T-helper 1 cell (primary cell): ENCODE measurements around the gene KLC3.

Experiments used
- DNase-seq, 5 donors: peaks; one replicate each; pipeline ENCODE4 v3.0.0-alpha.2; 2012 to 2020

KLC3 gene

DNA sequence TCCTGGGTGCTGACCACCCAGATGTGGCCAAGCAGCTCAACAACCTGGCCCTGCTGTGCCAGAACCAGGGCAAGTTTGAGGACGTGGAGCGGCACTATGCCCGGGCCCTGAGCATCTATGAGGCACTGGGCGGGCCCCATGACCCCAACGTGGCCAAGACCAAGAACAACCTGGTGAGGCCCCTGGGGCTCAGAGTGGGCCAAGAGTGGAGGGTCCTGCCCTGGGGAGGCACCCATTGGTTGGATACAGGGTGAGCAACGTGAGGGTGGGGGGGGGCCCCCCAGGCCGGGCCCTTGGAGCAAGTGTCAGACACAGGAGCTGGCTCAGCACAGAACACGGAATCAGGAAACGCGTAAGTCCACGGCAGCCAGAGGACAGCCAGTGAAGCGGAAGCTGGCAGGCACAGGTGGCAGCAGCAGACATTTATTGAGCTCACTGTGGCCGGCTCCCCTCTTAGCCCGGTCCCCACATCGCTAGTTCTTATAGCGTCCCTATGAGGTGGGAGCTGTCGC is 8.9 kb downstream of the KLC3 start:
- DNase-seq = no peak

- DNase-seq = no peak
Observed at GRCh38 chr19:45350477-45351058, 10.0 kb downstream of the KLC3 start.

DNA sequence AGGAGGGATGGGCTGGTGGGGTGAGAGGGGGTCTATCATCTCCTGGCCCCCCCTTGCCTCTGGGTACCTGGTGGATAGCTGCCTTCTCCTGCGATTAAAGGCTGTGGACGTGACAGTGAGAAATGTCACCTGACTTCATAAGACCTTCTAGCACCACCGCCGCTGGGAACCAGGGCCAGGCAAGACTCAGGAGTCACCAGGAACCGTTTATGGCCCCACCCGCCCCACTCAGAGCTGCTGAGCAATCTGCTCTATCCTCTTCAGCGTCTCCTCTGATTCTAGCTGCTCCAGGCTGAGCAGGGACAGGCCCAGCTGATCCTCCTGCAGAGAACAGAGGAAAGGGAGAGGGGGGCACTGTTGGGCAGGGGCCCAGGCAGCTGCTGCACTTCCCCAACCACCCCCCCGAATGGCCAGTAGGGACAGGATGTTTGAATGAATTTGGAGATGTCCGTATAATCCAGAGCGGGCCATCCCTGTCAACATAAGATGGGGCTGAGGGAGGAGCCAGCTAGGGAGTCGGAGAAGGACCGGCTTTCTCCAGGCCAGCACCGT is 10.9 kb downstream of the KLC3 start:
- no peak for DNase-seq

GRCh38 chr19:45352062-45352461 is 11.5 kb downstream of the KLC3 start:
- DNase-seq = no peak

- DNase-seq = no peak
Observed at GRCh38 chr19:45352471-45352870, 11.9 kb downstream of the KLC3 start.

DNA sequence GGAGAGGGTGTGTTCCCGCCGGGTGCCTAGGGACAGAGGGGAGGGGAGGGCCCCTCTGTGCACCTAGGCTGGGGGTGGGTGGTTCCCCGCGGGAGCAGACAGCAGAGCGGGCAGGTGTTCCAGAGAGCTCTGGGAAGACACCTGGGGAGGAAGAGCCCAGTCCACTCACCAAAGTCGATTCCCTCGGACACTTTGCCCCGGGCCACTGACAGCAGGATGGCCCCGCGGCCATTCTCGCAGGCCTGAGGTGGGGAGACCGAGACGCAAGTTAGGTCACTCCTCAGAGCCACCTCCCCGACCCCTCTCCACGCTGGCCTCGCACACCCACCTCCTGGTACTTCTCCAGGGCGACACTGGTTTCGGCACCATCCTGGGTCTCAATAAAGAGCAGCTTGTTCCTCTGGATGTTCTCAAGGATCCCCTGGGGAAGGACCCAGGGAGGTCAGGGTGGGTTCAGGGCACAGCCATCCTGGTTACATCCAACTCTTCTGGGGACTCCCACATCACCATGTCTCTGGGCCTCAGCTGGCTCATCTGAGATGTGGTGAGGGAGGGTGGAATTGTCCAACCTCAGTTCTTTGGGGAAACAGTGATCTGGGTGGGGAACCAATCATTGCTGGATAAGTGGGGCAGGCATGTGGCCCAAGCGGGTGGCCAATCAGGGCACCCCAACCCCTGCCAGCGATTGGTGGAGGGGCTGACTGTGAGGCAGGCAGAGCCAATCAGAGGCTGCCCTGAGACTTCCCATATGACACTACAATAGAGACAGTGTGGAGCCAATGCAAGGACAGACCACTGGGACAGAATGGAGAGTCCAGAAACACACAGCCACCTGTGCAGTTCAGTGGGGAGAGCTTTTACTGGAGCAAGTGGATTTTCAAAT is 12.6 kb downstream of the KLC3 start:
- DNase-seq = no peak

GRCh38 chr19:45354241-45354842 is 13.8 kb downstream of the KLC3 start:
- no peak for DNase-seq

GRCh38 chr19:45355402-45355801 is 14.9 kb downstream of the KLC3 start:
- no peak for DNase-seq

GRCh38 chr19:45355910-45356309 is 15.4 kb downstream of the KLC3 start:
- DNase-seq = no peak

DNA sequence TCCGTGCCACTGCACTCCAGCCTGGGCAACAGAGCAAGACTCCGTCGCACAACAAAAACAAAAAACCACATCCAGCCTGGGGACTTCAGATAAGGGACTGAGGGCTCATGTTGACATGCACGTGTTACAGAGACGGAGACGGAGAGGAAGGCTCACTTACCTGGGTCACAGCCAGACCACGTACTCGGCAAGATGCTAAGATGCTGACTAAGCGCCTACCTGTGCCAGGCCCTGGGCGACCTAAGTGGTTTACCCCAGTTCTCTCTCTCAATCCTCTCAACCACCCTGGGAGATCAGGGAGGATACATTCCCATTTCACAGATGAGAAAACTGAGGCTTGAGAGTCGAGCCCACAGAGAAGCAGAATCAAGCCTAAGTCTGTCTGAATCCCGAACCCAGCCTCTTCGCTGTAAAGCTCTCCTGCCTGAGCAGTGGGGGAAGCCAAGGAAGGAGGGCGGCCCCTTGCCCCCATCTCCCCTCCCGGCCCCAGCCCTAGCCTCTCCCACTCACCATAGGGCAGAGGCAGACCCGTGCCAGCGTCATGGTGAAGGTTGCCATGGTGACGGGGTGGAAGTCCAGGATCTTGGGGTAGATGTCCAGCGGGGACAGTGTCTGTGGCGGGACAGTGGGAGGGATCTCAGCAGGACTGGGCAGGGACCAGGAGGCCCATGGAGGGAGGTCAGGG is 16.4 kb downstream of the KLC3 start:
- DNase-seq = no peak

- DNase-seq = no peak
Observed at GRCh38 chr19:45357445-45357783, 16.9 kb downstream of the KLC3 start.

DNA sequence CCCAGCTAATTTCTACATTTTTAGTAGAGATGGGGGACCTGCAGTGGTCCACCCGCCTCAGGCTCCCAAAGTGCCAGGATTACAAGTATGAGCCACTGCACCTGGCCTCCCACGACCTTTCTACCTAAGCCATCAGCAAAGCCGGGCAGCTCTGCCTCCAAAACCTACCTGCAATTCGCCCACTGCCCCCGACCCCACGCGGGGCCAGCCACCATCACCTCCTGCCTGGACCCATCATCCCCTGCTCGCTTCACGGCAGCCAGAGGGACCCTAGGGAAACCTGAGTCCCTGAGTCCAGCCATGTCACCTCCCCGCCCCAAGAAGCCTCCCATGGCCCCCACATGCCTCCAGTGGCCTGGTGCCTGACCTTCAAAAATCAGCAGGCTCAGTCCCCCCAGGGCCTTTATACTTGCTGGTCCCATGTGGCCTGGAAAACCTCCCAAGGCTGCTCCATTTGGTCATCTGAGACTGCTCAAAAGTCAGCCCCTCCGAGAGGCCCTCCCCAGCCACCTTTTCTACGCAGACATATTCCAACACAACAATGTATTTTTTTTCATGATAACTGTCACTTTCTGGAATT is 17.8 kb downstream of the KLC3 start:
- DNase-seq = no peak

- DNase-seq = no peak
Observed at GRCh38 chr19:45361608-45362007, 21.1 kb downstream of the KLC3 start.

DNA sequence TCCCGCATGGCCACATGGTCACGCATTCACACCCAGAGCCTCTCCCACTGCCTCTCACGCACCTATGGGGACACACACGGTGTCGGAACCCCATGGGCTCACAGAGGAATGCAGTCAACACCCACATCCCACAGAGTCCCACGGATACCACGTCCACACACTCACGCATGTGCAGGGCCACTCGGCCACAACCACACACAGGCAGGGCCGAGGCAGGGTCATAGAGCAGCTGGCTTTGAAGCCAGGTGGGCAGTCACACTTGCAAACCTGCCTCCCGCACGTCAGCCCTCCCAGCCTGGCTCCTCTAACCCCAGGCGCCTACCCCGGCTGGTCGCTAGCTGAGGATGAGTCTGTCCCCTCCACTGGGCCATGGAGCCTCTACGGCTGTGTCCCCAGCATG is 21.7 kb downstream of the KLC3 start:
- no peak for DNase-seq

DNA sequence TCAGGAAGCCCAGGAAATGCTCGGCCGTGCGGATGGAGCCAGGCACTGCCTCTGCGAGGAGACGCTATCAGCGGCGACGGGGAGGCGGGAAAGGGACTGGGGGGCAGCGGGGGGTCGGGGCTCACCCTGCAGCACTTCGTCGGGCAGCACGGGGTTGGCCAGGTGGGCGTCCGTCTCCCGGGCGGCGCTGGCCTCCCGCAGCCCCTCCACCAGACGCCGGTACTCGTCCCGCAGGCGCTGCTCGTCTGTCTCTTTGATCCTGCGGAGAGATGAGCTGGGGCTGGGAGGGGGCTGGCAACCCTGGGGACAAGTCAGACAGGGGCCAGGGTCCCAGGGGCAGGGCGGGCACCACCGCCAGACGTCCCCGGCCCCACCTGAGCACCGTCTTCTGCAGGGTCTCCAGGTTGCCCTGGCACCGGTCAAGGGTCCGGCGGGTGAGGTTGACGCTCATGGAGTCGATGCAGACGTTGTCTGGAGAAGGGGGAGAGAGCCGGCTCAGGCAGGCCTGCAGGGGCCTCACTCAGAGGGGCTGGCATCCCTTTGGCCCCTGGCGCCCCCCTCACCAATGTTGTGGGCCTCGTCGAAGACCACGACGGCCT is 23.4 kb downstream of the KLC3 start:
- DNase-seq = no peak

DNA sequence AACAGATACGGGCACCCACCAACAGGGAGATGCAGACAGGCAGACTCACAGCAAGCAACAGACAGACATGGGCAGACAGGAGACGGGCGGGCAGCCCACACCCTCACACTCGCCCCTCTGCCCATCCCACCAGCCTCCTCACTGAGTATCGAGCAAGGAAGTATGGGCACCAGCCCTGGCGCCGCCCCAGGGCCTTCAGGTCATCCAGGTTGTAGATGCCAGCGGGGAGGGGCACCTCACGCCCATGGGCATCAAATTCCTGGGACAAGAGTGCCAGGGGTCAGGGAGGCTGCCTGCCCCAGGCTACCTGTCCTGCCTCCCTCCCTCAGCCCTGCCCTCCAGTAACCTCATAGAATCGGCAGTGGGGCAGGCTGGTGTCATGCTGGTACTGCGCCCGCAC is 24.1 kb downstream of the KLC3 start:
- no peak for DNase-seq

- DNase-seq = no peak
Observed at GRCh38 chr19:45368127-45368526, 27.6 kb downstream of the KLC3 start.

DNA sequence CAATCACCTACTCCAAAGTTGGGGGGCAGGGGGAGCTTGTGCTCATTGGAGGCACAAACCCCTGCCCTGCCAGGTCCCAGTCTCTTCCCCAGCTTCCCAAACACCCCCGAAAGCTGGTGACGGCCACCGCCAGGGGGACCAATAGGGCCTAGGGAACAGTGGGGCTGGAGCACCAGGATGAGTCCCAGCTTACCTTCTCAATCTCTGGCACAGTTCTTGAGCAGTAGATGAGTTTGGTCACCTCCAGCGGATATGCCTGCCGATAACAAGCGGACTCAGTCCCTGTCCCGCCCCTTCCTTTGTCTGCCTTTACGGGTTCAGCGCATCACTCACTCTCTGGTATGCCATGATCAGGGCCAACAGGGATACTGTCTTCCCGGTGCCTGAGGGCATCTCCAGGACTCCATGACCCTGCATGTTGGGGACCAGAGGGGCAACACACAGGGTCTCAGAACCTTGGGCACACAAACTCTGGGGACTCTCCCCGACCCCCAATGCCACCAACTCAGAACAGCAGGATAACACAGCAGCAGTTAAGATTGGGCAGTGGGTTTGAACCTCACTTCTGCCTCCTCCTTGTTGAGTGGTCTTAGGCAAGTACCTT is 28.3 kb downstream of the KLC3 start:
- no peak for DNase-seq

GRCh38 chr19:45370410-45371204 is 30.1 kb downstream of the KLC3 start, which contains the start of gene ERCC2:
TSS of gene ERCC2 (minus strand) at chr19:45370573. CDS start at chr19:45370540, 33 bp downstream.
- peak; percentile 97 to 100 (median 98) for DNase-seq

GRCh38 chr19:45376045-45376724 is 35.6 kb downstream of the KLC3 start:
- no peak for DNase-seq
